Measurements from ENCODE around the gene TTLL8.
A peak's percentile ranks its signal among the peaks of the same experiment; 100 is the strongest.

Gene TTLL8

GRCh38 chr22:50011447-50012210 is 46.5 kb downstream of the TTLL8 start:
- Histone ChIP-seq H3K27ac (peak overlapping the region in 6 of 21 experiments; percentile 18 to 70 (median 36)), H3K4me3 (peak overlapping the region in 1 of 7 experiments; percentile 28)

GRCh38 chr22:50010676-50011446 is 47.2 kb downstream of the TTLL8 start:
- Histone ChIP-seq H3K27ac (peak overlapping the region in 7 of 21 experiments; percentile 18 to 70 (median 38)), H3K4me3 (peak overlapping the region in 3 of 7 experiments; percentile 4 to 28 (median 14))

- Histone ChIP-seq H3K27ac (peak overlapping the region in 4 of 21 experiments; percentile 34 to 70 (median 43)), H3K4me3 (peak overlapping the region in 3 of 7 experiments; percentile 4 to 28 (median 14))
These were observed 48.1 kb downstream of the TTLL8 start for GRCh38 chr22:50009765-50010675.

GRCh38 chr22:50009251-50009650 is 48.8 kb downstream of the TTLL8 start:
- Histone ChIP-seq H3K27ac (no peak overlapping the region), H3K4me3 (no peak overlapping the region)

GRCh38 chr22:50008151-50009040 is 49.7 kb downstream of the TTLL8 start:
- no peak overlapping the region for H3K27ac ChIP-seq
- H3K4me3 ChIP-seq, result no peak overlapping the region

- Histone ChIP-seq H3K27ac (no peak overlapping the region), H3K4me3 (no peak overlapping the region)
These were observed 51.0 kb downstream of the TTLL8 start for GRCh38 chr22:50007057-50007511.

GRCh38 chr22:50004918-50005317 is 53.2 kb downstream of the TTLL8 start:
- H3K27ac ChIP-seq, result no peak overlapping the region

GRCh38 chr22:50002791-50003190 is 55.3 kb downstream of the TTLL8 start:
- H3K4me3 ChIP-seq, result no peak overlapping the region
- H3K27ac ChIP-seq, result no peak overlapping the region

More at GRCh38 chr22:50004918-50005317, 53.2 kb downstream of the TTLL8 start:
- H3K4me3 ChIP-seq, result no peak overlapping the region

- Histone ChIP-seq H3K4me3 (no peak overlapping the region), H3K27ac (no peak overlapping the region)
These were observed 56.5 kb downstream of the TTLL8 start for GRCh38 chr22:50001388-50002231.

GRCh38 chr22:50000587-50001387 is 57.3 kb downstream of the TTLL8 start:
- Histone ChIP-seq H3K4me3 (no peak overlapping the region), H3K27ac (no peak overlapping the region)

GRCh38 chr22:49999946-50000586 is 58.0 kb downstream of the TTLL8 start:
- Histone ChIP-seq H3K27ac (no peak overlapping the region), H3K4me3 (no peak overlapping the region)

GRCh38 chr22:49999063-49999945 is 58.8 kb downstream of the TTLL8 start:
- Histone ChIP-seq H3K4me3 (no peak overlapping the region), H3K27ac (no peak overlapping the region)

- H3K27ac ChIP-seq, result no peak overlapping the region
- no peak overlapping the region for H3K4me3 ChIP-seq
These were observed 59.4 kb downstream of the TTLL8 start for GRCh38 chr22:49998718-49999062.

GRCh38 chr22:49997932-49998717 is 60.0 kb downstream of the TTLL8 start:
- no peak overlapping the region for H3K4me3 ChIP-seq
- H3K27ac ChIP-seq, result no peak overlapping the region

GRCh38 chr22:49997251-49997599 is 60.9 kb downstream of the TTLL8 start:
- no peak overlapping the region for H3K4me3 ChIP-seq
- H3K27ac ChIP-seq, result no peak overlapping the region

Data from skin epidermis (tissue), 12 donors.